SU-DHL-6 (cell line): ENCODE measurements around the gene GH2.

Experiments used
- H2AFZ ChIP-seq: fragments of 200-600 bp; sonication (generic); 2 replicates; pipeline ENCODE4 v1.6.1; 2014; ENCODE audit warnings: low read depth, mild to moderate bottlenecking, moderate library complexity, mixed read lengths, antibody characterized with exemption, low read length; ENCODE audit not compliant: severe bottlenecking
- H3F3A ChIP-seq: fragments of 200-600 bp; shearing (Covaris generic); 2 replicates; pipeline ENCODE4 v1.6.0; 2016; ENCODE audit warnings: antibody characterized with exemption, mild to moderate bottlenecking; ENCODE audit not compliant: insufficient read depth
- H3K27ac ChIP-seq: fragments of 200-600 bp; sonication (generic); 2 replicates; pipeline ENCODE4 v1.5.1; 2016; ENCODE audit warnings: low read depth, mild to moderate bottlenecking, low read length, moderate library complexity, mixed read lengths
- H3K27me3 ChIP-seq: fragments of 200-600 bp; sonication (generic), shearing (Covaris generic); 2 replicates; pipeline ENCODE4 v1.6.0; 2014; ENCODE audit warnings: mild to moderate bottlenecking, low read length
- H3K36me3 ChIP-seq: fragments of 200-600 bp; sonication (generic); 2 replicates; pipeline ENCODE4 v1.6.1; 2014; ENCODE audit warnings: mild to moderate bottlenecking, low read length, mixed read lengths
- H3K4me2 ChIP-seq: fragments of 300-600, 200-600 bp; shearing (Covaris generic), sonication (generic); 2 replicates; pipeline ENCODE4 v1.6.0; 2014; ENCODE audit warnings: low read length, low read depth, mild to moderate bottlenecking; ENCODE audit not compliant: poor library complexity, severe bottlenecking
- H3K4me3 ChIP-seq: fragments of 200-600 bp; sonication (generic); 2 replicates; pipeline ENCODE4 v1.5.1; 2014; ENCODE audit warnings: antibody characterized with exemption, low read length, mild to moderate bottlenecking, mixed read lengths; ENCODE audit not compliant: insufficient read depth, poor library complexity, severe bottlenecking
- H3K79me2 ChIP-seq: fragments of 200-600 bp; sonication (generic); 2 replicates; pipeline ENCODE4 v1.6.1; 2014; ENCODE audit warnings: mild to moderate bottlenecking, low read length, moderate library complexity; ENCODE audit not compliant: insufficient read depth
- H3K9ac ChIP-seq: fragments of 200-600 bp; sonication (generic); 2 replicates; pipeline ENCODE4 v1.7.0; 2014; ENCODE audit warnings: mild to moderate bottlenecking, low read length
- H3K9me2 ChIP-seq: fragments of 200-600 bp; sonication (generic); replicated peaks from 2 replicates; pipeline ENCODE4 v1.6.1; 2014; ENCODE audit warnings: low read length; ENCODE audit not compliant: insufficient read depth
- H3K9me3 ChIP-seq: fragments of 200-600 bp; sonication (generic); 2 replicates; pipeline ENCODE4 v1.6.1; 2014; ENCODE audit warnings: low read length, mixed read lengths; ENCODE audit not compliant: insufficient read depth
- H4K20me1 ChIP-seq: fragments of 200-600 bp; sonication (generic); 2 replicates; pipeline ENCODE4 v1.6.1; 2014; ENCODE audit warnings: low read depth, mild to moderate bottlenecking, antibody characterized with exemption, low read length, moderate library complexity, mixed read lengths
- EZH2phosphoT487 ChIP-seq: fragments of 200-600 bp; sonication (generic), shearing (Covaris generic); conservative IDR thresholded peaks from 2 replicates; pipeline ENCODE4 v1.6.1; 2018; ENCODE audit warnings: mild to moderate bottlenecking, antibody characterized with exemption, low read length, moderate library complexity, mixed read lengths
- TF ChIP-seq, protein P1 (sequence below): fragments of 200-600 bp; sonication (generic); IDR thresholded peaks from one replicate; pipeline ENCODE4 v1.5.1; 2017; ENCODE audit warnings: antibody characterized with exemption, mild to moderate bottlenecking, low read length, moderate library complexity; ENCODE audit not compliant: insufficient read depth, poor library complexity, severe bottlenecking

GH2 gene

DNA sequence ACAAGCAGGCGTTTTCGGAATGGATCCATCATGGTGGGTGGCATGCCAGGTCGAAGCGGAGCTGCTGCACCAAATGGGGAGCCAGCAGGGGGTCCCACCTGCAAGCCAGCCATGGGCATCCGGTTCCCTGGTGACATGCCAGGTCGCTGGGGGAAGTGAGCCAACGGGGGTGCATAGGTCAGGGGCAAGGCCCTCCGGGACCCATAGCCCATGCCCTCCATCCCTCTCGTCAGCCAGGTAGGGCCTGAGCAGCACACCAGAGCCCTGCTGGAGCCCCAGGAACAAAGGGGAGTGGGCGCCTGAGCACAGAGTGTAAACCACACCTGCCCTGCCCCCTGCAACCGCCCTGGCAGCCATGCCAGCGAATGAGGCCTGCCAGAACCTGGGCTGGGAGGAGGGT is 44.3 kb downstream of the GH2 start:
- Histone ChIP-seq H2AFZ (no peak overlapping the region), H3K79me2 (peaks cover 57% of the 10 kb centered on the region), H3K9ac (no peak overlapping the region), H3F3A (0 out of 2 replicates have a peak, but pooled peaks cover 4% of the 10 kb centered on the region), H3K36me3 (no peaks in the 10 kb centered on the region), H3K27ac (no peak overlapping the region), H3K4me2 (no peak overlapping the region), H3K4me3 (no peak overlapping the region), H3K27me3 (no peaks in the 10 kb centered on the region), H3K9me2 (no peaks in the 10 kb centered on the region), H3K9me3 (no peaks in the 10 kb centered on the region), H4K20me1 (no peaks in the 10 kb centered on the region; the same call in 1 of the 2 replicates)
- no peak for TF ChIP-seq EZH2phosphoT487
- TF ChIP-seq, protein P1, sequence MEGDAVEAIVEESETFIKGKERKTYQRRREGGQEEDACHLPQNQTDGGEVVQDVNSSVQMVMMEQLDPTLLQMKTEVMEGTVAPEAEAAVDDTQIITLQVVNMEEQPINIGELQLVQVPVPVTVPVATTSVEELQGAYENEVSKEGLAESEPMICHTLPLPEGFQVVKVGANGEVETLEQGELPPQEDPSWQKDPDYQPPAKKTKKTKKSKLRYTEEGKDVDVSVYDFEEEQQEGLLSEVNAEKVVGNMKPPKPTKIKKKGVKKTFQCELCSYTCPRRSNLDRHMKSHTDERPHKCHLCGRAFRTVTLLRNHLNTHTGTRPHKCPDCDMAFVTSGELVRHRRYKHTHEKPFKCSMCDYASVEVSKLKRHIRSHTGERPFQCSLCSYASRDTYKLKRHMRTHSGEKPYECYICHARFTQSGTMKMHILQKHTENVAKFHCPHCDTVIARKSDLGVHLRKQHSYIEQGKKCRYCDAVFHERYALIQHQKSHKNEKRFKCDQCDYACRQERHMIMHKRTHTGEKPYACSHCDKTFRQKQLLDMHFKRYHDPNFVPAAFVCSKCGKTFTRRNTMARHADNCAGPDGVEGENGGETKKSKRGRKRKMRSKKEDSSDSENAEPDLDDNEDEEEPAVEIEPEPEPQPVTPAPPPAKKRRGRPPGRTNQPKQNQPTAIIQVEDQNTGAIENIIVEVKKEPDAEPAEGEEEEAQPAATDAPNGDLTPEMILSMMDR, result no peak

GRCh38 chr17:63836811-63837210 is 44.9 kb downstream of the GH2 start:
- Histone ChIP-seq H3F3A (0 out of 2 replicates have a peak, but pooled peaks cover 4% of the 10 kb centered on the region), H3K79me2 (peaks cover 53% of the 10 kb centered on the region), H3K27ac (no peak overlapping the region), H3K9me3 (no peaks in the 10 kb centered on the region), H4K20me1 (no peaks in the 10 kb centered on the region; the same call in 1 of the 2 replicates), H3K9ac (no peak overlapping the region), H3K4me3 (no peak overlapping the region), H3K36me3 (no peaks in the 10 kb centered on the region), H3K4me2 (no peak overlapping the region), H3K27me3 (no peaks in the 10 kb centered on the region), H2AFZ (no peak overlapping the region), H3K9me2 (no peaks in the 10 kb centered on the region)
- TF ChIP-seq EZH2phosphoT487, result no peak
- TF ChIP-seq, protein P1, result no peak

GRCh38 chr17:63835167-63835720 is 46.5 kb downstream of the GH2 start:
- H3F3A ChIP-seq, result 0 out of 2 replicates have a peak, but pooled peaks cover 4% of the 10 kb centered on the region
- H3K36me3 ChIP-seq, result no peaks in the 10 kb centered on the region
- no peak overlapping the region for H3K9ac ChIP-seq
- H3K27ac ChIP-seq, result no peak overlapping the region
- TF ChIP-seq EZH2phosphoT487, result no peak
- TF ChIP-seq, protein P1, result peak; percentile 2
- H3K9me2 ChIP-seq, result no peaks in the 10 kb centered on the region
- no peak overlapping the region for H2AFZ ChIP-seq
- peaks cover 37% of the 10 kb centered on the region for H3K79me2 ChIP-seq
- H3K9me3 ChIP-seq, result no peaks in the 10 kb centered on the region
- no peaks in the 10 kb centered on the region for H3K27me3 ChIP-seq
- no peaks in the 10 kb centered on the region; the same call in 1 of the 2 replicates for H4K20me1 ChIP-seq
- no peak overlapping the region for H3K4me3 ChIP-seq
- no peak overlapping the region for H3K4me2 ChIP-seq
